GM19023 (cell line): ENCODE measurements around the gene TRIM47.

Source experiments
- ATAC-seq: cut with Tn5 transposase; IDR thresholded peaks from one replicate; pipeline ENCODE4 v1.9.1; 2021; ENCODE audit warnings: mild to moderate bottlenecking, moderate library complexity; ENCODE audit not compliant: unreplicated experiment

The TRIM47 gene

DNA sequence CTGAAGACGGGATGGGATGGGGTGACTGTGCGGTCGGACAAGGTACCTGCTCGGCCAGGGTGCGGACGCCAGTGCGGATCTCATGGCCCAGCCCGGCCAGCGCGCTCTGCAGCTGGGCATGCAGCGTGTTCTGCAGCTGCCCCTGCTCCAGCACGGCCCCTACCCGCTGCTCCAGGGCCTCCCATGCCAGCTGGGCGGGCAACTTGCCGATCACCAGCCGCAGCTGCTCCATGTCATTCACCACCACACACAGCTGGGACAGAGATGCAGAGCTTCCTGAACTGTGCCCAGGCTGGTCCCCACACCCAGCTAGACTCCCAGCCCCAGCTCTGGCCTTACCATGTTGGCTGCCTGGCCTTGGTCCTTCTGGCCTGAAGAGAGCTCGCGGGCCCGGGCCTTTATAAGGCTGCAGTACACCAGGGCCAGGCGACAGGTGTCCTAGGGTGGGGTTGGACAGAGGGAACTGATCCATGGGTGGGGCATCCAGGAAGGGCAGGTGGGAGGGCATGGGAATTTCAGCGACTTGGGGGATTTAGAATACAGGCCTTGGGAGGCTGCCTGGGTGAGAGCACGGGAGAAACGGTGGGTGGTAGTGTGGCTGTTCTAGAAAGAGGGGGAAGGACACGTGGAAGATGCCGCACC is 44.0 kb downstream of the TRIM47 start:
- no peak for ATAC-seq

DNA sequence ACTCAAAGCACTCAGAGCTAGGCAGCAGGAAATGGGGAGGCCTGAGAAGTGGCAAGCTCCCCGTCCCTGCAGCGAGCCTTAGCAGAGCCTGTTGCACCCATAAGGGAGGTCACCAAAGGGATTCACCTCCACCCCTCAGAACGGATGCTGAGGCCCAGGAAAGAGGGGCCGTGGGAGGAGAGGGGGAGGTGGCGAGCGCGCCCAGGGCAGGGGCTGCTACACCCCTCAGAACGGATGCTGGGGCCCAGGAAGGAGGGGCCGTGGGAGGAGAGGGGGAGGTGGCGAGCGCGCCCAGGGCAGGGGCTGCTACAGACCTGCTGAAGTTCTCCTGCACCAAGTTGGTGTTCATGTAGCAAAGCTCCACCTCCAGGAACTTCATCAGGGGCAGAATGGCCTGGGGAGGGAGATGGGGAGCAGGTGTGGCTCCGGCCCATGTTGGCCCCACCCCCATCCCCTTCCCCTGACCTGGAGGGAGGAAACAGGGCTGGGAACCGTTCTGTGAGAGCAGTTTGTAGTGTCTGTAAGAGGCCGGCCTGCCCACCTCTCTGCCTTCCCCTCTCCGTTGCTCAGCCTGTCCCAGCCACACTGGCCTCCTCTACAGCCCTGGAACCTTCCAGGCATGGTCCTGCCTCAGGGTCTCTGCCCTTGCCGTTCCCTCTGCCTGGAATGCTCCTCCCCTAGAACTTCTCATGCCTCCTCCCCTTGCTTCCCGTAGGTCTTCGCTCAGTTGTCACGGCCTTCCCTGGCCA is 45.6 kb downstream of the TRIM47 start:
- no peak for ATAC-seq

DNA sequence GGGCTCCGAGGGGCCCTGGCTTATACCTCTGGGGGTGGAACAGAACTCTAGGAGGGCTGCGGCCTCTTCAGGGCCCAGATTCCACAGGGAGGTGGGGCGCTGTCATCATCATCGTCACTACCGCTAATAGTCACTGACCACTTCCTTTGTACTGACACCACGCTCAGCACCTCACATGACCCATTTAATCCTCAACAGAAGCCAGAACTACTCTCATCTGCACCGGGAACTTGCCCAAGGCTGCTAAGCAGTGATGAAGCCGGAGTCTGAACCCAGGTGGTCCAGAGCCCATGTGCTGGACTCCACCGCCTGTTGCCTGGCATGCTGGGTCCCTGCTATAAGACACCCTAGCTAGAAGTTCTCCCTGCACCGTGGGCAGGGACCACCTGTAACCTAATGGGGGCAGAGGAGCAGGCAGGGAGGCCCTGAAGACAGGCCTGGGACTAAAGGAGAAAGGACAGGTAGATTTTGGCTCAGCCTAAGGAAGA is 46.2 kb downstream of the TRIM47 start:
- ATAC-seq: no peak

DNA sequence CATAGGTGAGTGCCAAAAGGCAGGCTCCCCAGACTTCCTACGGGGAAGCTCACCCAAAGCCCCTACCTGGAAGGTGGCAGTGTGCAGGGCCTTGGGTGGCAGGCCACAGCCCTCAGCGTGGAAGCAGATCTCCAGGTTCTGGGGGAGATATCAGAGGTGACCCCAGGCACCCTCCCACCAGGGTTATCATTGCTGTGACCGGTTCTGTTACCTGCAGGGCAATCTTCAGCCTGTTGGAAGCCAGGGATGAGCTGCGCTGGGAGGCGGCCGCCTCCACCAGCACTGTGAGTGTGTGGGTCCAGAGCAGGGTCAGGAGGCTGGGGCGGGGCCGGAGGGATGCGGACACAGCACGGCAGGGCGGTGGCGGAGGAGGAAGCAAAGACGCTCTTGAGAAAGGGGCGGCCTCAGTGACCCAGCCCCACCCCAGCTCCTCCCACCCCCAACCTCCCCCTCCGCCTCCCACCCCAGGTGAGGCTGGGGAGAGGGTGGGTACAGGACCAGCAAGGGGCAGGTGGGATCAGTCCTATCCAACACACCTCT is 47.3 kb downstream of the TRIM47 start:
- ATAC-seq: no peak

DNA sequence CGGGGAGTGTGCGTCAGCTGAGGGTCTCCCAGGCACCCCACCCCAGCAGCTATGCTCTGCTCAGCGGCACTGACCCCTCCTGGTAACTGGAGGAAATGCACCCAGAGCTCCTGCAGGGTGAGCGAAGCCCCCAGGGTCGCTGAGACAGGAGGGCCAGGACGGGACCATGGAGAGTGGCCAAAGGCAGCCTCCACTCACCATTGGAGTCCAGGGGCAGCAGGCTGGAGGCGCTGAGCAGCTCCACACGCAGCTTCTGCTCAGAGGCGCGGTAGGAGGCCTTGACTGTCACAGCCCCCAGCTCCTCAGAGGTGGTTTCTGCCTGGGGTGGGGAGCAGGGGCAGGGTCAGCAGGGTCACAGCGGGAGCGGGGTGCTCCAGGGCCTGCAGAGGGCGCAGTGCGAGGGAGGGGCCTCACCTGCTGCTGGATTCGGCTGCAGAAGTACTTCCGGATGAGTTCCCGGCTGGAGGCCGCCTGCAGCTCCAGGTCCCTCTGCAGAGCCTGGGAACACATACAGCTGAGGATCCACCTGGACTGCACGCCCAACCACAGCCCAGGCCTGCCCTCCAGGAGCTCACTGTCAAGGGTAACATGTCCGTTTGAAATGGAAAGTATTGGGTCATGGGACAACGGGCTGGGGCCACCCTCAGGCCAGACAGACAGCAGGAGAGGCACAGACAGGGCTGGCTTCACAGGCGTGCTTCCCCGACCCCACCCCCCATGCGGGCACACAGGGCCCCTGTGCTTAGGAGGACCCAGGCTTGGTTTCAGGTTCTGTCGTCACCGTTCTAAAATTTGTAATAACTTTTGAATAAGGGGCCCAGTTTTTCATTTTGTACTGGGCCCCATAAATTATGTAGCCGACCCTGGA is 48.0 kb downstream of the TRIM47 start:
- no peak for ATAC-seq

DNA sequence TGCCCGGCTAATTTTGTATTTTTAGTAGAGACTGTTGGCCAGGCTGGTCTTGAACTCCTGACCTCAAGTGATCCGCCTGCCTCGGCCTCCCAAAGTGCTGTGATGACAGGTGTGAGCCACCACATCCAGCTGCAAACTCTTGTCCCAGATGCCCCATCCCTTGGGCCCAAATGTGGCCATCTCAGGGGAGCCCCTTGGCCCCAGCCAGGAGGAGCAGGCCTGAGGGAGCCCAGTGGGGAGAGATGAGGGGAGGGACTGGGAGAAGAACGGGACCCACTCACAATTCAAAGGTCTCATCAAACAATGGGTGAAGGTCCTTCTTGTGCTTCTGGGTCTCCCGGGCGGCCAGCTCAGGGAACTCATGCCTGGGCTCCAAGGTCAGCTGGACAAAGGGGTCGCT is 48.6 kb downstream of the TRIM47 start:
- no peak for ATAC-seq

DNA sequence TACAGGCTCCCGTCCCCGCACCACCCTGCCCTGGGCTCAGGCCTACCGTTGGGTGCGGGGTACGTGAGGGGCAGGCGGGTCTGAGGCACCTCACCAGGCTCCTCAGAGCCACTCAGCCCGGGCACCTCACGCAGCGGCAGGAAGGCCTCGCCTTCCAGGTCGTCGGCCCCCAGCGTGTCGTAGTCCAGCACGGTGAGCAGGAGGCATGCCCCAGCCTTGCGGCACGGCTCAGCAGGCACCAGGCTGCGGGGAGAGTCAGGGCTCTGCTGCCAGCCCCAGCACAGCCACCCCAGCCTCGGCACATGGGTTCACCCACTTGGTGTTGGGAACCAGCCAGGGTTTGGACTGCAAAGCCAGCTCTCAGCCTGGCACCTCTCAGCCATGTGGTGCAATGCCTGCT is 49.6 kb downstream of the TRIM47 start:
- ATAC-seq: no peak

DNA sequence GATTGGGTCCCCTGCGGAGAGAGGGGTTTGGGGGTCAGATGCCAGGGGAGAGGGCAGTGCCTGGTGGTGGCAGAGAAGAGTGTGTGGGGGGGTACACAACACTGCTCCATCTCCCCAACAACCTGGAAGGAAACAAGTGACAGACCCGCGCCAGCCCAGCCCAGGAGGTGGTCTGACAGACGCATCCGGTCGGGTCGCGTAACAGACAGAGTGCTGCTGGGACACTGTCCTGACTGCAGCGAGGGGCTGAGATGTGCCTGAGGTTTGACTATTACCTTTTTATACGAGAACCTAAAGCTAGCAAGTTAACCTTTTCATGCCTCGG is 50.3 kb downstream of the TRIM47 start:
- no peak for ATAC-seq

DNA sequence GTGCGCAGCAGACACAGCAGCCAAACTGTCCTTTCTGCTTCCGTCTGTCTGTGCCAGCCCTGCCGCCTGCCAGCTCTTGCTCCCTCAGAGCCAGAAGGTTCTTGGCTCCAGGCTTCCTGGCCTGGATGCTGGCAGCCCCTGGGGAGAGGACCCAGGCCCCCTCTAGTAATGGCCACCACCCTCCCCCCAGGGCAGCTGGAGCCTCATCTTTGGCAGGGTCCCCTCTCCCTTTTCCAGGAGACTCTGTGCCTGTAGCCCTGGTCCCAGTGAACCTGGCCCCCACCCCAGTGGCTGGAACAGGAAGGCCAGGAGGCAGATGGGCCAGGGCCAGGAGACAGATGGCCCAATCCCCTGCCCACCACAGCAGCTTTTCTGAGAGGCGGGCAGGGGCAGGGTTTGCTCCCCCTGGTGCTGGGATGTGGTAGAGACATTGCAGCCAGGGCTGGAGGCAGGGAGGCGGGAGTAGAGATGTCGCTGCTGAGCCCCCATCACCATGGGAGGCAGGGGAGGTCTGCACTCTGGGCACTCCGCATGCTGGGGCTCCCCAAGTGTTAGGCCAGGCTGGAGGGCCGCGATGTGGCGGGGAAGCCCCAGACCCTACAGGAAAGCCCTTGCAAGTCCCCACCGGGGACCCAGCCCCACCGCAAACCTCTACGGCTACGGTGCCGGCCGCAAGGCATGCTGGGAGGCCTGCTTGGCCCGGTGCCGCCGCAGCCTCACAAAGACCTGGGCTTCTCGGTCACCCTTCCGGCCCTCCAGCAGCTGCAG is 50.9 kb downstream of the TRIM47 start:
- ATAC-seq: no peak

DNA sequence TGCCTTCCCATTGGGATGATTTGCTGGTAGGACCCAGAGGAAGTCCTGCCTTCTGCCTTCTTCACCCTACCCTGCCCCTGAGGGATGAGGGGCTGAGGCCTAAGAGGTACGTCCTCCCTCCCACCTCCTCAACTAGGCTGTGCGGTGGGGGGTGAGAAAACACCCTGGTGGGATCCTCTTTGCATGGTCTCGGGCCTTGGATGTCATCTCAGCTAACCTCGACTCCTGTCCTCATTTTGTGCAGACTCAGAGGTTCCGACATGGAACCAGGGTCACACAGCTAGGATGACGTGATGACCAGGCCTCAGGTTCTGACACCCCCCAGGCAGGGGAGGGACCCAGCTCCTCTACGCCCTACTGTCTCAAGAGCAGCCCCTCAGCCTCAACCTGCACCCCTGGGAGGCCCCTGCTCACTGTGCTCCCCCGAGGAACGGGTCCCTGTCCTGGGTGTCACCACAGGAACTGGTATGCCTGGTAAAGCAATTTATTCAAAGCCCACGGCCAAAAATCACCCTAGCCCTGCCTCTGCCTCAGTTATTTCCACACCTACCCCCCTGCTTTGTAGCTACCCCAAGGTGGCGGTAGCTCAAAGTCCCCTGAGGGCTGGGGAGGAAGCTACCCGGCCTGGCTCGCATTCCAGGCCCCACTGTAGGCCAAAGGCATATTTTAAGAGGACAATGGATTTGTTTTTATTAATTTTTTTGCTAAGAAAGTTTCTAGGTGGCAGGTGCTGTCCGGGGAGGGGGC is 51.6 kb downstream of the TRIM47 start:
- no peak for ATAC-seq

DNA sequence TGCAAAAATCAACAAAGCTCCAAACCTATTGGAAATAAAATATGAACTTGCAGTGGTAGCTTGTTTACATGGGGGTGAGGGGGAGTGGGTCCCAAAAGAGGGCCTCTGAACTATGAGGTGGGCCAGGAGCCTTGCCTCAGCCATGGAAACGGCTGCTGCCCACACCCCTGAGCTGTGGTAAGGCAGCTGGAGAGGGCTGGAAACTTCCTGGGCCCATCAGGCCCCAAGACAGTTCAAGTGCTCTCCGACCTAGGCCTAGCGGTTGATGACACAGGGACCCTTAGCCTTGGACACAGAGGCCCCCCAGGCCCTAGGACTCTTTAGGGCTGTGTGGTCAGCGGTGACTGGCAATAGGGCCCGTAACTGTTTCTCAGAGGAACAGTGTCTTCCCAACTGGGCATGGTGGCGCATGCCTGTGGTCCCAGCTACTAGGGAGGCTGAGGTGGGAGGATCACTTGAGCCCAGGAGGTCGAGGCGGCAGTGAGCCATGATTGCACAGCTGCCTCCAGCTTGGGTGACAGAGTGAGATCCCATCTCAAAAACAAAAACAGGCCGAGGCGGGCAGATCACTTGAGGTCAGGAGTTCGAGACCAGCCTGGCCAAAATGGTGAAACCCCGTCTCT is 52.5 kb downstream of the TRIM47 start:
- ATAC-seq: no peak

DNA sequence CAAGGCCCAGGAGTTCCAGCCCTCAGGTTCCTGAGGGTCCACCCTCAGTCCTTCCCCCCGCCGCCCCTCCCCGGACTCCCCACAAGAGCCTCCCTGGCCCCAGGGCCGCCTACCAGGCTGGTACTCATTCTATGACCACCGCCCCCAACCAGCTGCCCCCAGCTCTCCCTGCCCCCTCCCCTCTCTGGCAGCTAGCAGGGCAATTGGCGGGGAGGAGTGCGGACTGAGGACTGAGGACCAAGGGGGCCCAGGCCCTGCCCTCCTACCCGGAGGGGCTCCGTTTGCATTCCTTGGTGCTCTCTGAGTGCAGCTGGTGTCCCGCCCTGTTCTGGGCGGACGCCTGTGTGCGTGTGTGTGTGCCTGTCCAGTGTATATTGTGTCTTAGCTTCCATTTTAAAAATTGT is 53.2 kb downstream of the TRIM47 start:
- ATAC-seq: no peak

DNA sequence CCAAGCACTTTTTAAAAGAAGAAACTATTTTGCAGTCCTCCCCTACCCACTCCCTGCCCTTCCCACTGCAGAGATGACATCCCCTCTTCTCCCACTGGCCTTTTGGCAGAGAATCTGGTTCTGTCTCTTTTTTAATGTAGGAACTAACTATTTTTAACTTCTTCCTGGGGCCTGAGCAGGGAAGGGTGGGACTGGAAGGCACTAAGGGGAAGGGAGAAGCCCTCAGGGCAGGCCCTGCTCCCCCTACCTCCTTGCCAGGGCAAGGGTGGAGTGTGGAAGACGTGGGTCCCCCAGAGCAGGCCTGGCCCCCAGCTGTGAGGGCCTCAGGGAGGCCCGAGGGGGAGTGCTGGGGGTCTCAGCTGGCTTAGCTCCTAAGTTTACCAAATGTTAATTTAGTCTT is 53.7 kb downstream of the TRIM47 start:
- ATAC-seq: no peak
